ENCODE measurements around the gene COP1. TPM values are rescaled to one million over a fixed set of nuclear protein-coding genes. Genes with fewer than 3 reads are reported as not detected.

COP1 gene
- total and polyA plus RNA-seq, 2 of the 4 experiments (the other 2 are of a cell fraction), result 17.8 to 35.0 TPM

DNA sequence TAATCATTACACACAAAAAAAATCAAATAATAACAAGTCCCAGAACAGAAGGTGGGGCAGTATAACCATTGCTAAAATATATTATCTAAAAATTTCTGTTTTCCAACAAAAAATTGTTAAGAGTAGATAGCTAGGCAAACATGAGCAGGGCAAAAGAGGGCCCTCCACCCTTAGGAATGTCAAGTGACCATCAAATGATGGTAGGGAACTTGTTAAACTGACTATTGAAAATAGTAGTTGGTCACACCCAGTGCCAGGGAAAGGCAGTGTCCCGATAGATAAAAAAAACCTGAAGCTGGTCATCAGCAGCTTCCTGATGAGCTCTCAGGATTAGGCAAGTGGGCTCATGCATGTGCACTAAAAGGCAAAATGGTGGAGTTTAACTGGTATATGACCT lies 18.4 kb upstream of the COP1 start:
- H4K91ac ChIP-seq (ENCODE audit: insufficient read depth, low read depth, low read length), result no peak overlapping the region
- intact Hi-C loops (cut with micrococcal nuclease), result no loop called here
- H3K14ac ChIP-seq (replicated peaks; ENCODE audit: low read depth, low read length), result no peak overlapping the region
- H4K5ac ChIP-seq (ENCODE audit: low read depth, low read length), result no peak overlapping the region
- TF ChIP-seq CHD1 (IDR thresholded peaks at IDR 0.05; ENCODE audit: low read depth, low read length) (no peak), MXI1 (IDR thresholded peaks at IDR 0.05; ENCODE audit: borderline replicate concordance, low read depth, low read length) (no peak), RCOR1 (IDR thresholded peaks at IDR 0.05; ENCODE audit: insufficient replicate concordance, low read length) (no peak), RFX5 (IDR thresholded peaks at IDR 0.05; ENCODE audit: low read depth, low read length) (no peak), MAZ (IDR thresholded peaks at IDR 0.05; ENCODE audit: borderline replicate concordance, low read depth, low read length) (no peak), POLR2A (IDR thresholded peaks at IDR 0.05; ENCODE audit: low read depth, low read length) (no peak), NFE2L2 (IDR thresholded peaks at IDR 0.05; ENCODE audit: low read depth, low read length) (no peak), MAFK (IDR thresholded peaks at IDR 0.05; ENCODE audit: low read depth, low read length) (no peak), RAD21 (IDR thresholded peaks at IDR 0.05; ENCODE audit: low read length) (no peak), USF2 (IDR thresholded peaks at IDR 0.05; ENCODE audit: low read depth, low read length) (no peak), CEBPB (IDR thresholded peaks at IDR 0.05; ENCODE audit: low read depth, low read length) (no peak), SMC3 (IDR thresholded peaks at IDR 0.05; ENCODE audit: low read depth, low read length) (no peak), ELK1 (IDR thresholded peaks at IDR 0.05; ENCODE audit: borderline replicate concordance, low read depth, low read length) (no peak), FOS (IDR thresholded peaks at IDR 0.05; ENCODE audit: low read depth, low read length) (no peak), BHLHE40 (IDR thresholded peaks at IDR 0.05; ENCODE audit: low read depth, low read length) (no peak)
- TF ChIP-seq, protein P1, sequence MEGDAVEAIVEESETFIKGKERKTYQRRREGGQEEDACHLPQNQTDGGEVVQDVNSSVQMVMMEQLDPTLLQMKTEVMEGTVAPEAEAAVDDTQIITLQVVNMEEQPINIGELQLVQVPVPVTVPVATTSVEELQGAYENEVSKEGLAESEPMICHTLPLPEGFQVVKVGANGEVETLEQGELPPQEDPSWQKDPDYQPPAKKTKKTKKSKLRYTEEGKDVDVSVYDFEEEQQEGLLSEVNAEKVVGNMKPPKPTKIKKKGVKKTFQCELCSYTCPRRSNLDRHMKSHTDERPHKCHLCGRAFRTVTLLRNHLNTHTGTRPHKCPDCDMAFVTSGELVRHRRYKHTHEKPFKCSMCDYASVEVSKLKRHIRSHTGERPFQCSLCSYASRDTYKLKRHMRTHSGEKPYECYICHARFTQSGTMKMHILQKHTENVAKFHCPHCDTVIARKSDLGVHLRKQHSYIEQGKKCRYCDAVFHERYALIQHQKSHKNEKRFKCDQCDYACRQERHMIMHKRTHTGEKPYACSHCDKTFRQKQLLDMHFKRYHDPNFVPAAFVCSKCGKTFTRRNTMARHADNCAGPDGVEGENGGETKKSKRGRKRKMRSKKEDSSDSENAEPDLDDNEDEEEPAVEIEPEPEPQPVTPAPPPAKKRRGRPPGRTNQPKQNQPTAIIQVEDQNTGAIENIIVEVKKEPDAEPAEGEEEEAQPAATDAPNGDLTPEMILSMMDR (conservative IDR thresholded peaks at IDR 0.05; ENCODE audit: low read depth, low read length), result no peak
- no peak overlapping the region for H3K27ac ChIP-seq (ENCODE audit: insufficient read depth, low read length)
- no peak overlapping the region for H3K23ac ChIP-seq (ENCODE audit: low read depth, low read length)
- no peaks in the 10 kb centered on the region for H3K27me3 ChIP-seq (ENCODE audit: control insufficient read depth, insufficient read depth, low read length)
- H3K9me1 ChIP-seq (ENCODE audit: insufficient read depth, low read length), result no peaks in the 10 kb centered on the region
- H2BK5ac ChIP-seq (ENCODE audit: low read depth, low read length, poor library complexity, severe bottlenecking), result no peak overlapping the region
- no peak overlapping the region for H3K4me3 ChIP-seq (ENCODE audit: insufficient read depth, low read depth, low read length)
- no peaks in the 10 kb centered on the region for H3K79me1 ChIP-seq (ENCODE audit: low read depth in 1 of 2, low read length in 2 of 2)
- H2BK15ac ChIP-seq (ENCODE audit: low read depth, low read length), result no peak overlapping the region
- H3K4me2 ChIP-seq (ENCODE audit: low read depth, low read length), result no peak overlapping the region
- H2AFZ ChIP-seq (replicated peaks; ENCODE audit: low read length, poor library complexity), result no peak overlapping the region
- H2AK5ac ChIP-seq (ENCODE audit: low read depth, low read length), result no peak overlapping the region
- DNase-seq (no peak), ATAC-seq (ENCODE audit: low read depth) (no peak)
- in situ Hi-C loops (cut with MboI; ENCODE audit: low sequenced_read_pairs), result no loop called here
- no peaks in the 10 kb centered on the region for H4K20me1 ChIP-seq (ENCODE audit: insufficient read depth, low read length)
- no peak overlapping the region for H3K9ac ChIP-seq (ENCODE audit: low read depth, low read length)
- H4K8ac ChIP-seq (ENCODE audit: low read depth in 2 of 2, low read length in 2 of 2), result no peak overlapping the region
- no peak overlapping the region for H3K56ac ChIP-seq (ENCODE audit: extremely low read depth, insufficient read depth, low read length)
- ChIA-PET POLR2A (ENCODE audit: unreplicated experiment) (no interaction called here), CTCF (no interaction called here)
- H2BK20ac ChIP-seq (ENCODE audit: low read depth, low read length), result no peak overlapping the region
- H3K4ac ChIP-seq (ENCODE audit: low read depth, low read length), result no peak overlapping the region
- BruUV-seq (replicated peaks), result no TSS peak
- no CpG with 5 or more reads among the region's 1 CpG for WGBS, 2 experiments (ENCODE audit: extremely low coverage in 2 of 2, insufficient read length in 1 of 2)
- H3K18ac ChIP-seq (ENCODE audit: low read depth, low read length), result no peak overlapping the region
- dilution Hi-C loops (cut with HindIII; ENCODE audit: low sequenced_read_pairs, unreplicated experiment), result no loop called here
- H3K4me1 ChIP-seq (ENCODE audit: control insufficient read depth, insufficient read depth, low read length), result no peaks in the 10 kb centered on the region
- no peak overlapping the region for H2BK120ac ChIP-seq (ENCODE audit: low read depth, low read length)
- no peak overlapping the region for H2AK9ac ChIP-seq (replicated peaks; ENCODE audit: low read depth, low read length, poor library complexity)
- H3K9me3 ChIP-seq (ENCODE audit: control insufficient read depth, insufficient read depth, low read length), result no peaks in the 10 kb centered on the region
- no peaks in the 10 kb centered on the region for H3K36me3 ChIP-seq (ENCODE audit: control insufficient read depth, insufficient read depth, low read length)

All from IMR-90 (cell line).